ENCODE data around the gene LRP4.
"Not testable (repeated sequence)": the region's sequence is repeated elsewhere in the genome, so short reads cannot be mapped to it uniquely, and the experiment has no call there.

Gene LRP4

DNA sequence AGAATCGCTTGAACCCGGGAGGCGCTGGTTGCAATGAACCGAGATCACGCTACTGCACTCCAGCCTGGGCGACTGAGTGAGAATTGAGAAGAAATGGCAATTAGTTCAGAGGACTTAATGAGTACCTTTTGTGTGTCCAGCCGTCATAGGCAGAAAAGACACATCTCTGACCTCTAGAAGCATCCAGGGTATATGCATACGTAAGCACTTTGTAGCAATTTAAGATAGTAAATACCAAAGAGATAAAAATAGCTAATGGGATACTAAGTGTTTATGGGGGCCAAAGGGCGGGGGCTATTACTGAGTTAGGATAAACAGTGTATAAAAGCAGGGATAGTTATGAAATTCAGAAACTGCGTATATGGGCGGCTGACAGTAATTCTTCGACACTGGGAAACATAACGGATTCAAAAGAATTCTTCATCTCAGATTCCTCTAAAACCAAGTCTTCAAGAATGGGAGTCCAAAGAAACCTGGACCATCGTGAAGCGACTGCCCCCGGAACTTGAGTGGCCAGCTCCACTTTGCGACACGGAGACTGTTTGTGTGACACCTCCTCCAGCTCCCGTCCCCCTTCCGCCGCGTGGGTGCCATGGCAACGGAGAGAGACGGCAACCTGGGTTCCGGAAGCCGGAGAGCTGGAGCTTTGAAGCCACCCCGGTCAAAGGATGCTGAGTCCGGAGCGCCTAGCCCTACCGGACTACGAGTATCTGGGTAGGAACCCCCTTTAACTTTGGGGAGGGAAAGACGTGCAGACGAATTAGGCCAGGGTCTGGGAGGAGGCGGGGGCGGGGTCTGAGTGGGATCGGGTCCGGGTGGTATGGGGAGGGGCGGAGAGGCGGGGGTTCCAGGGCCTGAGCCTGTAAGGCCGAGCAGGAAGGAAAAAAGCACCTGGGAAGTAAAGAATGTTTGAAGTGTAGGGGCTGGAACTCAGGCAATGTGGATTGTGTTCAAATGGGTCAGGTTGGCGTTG, 18.1 kb upstream of the LRP4 start, which contains the start of gene CSTPP1 (continued):
- TF ChIP-seq, protein P1, sequence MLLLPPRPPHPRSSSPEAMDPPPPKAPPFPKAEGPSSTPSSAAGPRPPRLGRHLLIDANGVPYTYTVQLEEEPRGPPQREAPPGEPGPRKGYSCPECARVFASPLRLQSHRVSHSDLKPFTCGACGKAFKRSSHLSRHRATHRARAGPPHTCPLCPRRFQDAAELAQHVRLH (tag by site-specific recombination; IDR thresholded peaks at IDR 0.05): 0 out of 2 replicates have a peak, but pooled peaks have one; percentile 30
- no peak for TF ChIP-seq PRDM1 (tag by site-specific recombination; IDR thresholded peaks at IDR 0.05)
- TF ChIP-seq, protein P2, sequence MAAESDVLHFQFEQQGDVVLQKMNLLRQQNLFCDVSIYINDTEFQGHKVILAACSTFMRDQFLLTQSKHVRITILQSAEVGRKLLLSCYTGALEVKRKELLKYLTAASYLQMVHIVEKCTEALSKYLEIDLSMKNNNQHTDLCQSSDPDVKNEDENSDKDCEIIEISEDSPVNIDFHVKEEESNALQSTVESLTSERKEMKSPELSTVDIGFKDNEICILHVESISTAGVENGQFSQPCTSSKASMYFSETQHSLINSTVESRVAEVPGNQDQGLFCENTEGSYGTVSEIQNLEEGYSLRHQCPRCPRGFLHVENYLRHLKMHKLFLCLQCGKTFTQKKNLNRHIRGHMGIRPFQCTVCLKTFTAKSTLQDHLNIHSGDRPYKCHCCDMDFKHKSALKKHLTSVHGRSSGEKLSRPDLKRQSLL (tag by site-specific recombination; IDR thresholded peaks at IDR 0.05): peak; percentile 67; the same call in 1 of the 2 replicates
- TF ChIP-seq ZBTB20 (tag by site-specific recombination; IDR thresholded peaks at IDR 0.05): peak; percentile 73; the same call in 1 of the 2 replicates
- TF ChIP-seq, protein P3, sequence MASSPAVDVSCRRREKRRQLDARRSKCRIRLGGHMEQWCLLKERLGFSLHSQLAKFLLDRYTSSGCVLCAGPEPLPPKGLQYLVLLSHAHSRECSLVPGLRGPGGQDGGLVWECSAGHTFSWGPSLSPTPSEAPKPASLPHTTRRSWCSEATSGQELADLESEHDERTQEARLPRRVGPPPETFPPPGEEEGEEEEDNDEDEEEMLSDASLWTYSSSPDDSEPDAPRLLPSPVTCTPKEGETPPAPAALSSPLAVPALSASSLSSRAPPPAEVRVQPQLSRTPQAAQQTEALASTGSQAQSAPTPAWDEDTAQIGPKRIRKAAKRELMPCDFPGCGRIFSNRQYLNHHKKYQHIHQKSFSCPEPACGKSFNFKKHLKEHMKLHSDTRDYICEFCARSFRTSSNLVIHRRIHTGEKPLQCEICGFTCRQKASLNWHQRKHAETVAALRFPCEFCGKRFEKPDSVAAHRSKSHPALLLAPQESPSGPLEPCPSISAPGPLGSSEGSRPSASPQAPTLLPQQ (tag by site-specific recombination; IDR thresholded peaks at IDR 0.05): peak; percentile 74

DNA sequence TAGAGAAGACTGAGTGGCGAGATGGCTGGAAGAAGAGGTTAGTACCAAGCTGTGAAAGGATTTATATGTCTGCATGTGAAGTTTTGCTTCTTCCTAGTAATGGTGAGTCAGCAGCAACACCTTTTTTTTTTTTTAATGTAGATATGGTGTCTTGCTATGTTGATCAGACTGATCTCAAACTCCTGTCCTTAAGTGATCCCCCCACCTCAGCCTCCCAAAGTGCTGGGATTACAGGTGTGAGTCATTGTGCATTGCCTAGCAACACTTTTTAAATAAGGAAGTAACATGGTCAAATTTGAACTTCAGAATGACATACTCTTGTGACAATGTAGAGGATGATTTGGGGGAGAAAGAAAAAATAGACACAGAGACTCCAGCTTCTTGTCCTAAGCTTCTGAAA, 11.7 kb upstream of the LRP4 start:
- no peak overlapping the region for H3K27ac ChIP-seq (ENCODE audit: extremely low read depth, low read depth, low read length)
- no peaks in the 10 kb centered on the region for H3K4me1 ChIP-seq (ENCODE audit: control insufficient read depth, insufficient read depth, low read length)
- TF ChIP-seq, protein P4, sequence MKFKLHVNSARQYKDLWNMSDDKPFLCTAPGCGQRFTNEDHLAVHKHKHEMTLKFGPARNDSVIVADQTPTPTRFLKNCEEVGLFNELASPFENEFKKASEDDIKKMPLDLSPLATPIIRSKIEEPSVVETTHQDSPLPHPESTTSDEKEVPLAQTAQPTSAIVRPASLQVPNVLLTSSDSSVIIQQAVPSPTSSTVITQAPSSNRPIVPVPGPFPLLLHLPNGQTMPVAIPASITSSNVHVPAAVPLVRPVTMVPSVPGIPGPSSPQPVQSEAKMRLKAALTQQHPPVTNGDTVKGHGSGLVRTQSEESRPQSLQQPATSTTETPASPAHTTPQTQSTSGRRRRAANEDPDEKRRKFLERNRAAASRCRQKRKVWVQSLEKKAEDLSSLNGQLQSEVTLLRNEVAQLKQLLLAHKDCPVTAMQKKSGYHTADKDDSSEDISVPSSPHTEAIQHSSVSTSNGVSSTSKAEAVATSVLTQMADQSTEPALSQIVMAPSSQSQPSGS (tag by site-specific recombination; IDR thresholded peaks at IDR 0.05; ENCODE audit: low read depth): no peak
- TF ChIP-seq ZNF785 (tag by site-specific recombination; IDR thresholded peaks at IDR 0.05): no peak
- TF ChIP-seq ZBTB7A (tag by site-specific recombination; IDR thresholded peaks at IDR 0.05; ENCODE audit: low read depth): no peak
- TF ChIP-seq, protein P5, sequence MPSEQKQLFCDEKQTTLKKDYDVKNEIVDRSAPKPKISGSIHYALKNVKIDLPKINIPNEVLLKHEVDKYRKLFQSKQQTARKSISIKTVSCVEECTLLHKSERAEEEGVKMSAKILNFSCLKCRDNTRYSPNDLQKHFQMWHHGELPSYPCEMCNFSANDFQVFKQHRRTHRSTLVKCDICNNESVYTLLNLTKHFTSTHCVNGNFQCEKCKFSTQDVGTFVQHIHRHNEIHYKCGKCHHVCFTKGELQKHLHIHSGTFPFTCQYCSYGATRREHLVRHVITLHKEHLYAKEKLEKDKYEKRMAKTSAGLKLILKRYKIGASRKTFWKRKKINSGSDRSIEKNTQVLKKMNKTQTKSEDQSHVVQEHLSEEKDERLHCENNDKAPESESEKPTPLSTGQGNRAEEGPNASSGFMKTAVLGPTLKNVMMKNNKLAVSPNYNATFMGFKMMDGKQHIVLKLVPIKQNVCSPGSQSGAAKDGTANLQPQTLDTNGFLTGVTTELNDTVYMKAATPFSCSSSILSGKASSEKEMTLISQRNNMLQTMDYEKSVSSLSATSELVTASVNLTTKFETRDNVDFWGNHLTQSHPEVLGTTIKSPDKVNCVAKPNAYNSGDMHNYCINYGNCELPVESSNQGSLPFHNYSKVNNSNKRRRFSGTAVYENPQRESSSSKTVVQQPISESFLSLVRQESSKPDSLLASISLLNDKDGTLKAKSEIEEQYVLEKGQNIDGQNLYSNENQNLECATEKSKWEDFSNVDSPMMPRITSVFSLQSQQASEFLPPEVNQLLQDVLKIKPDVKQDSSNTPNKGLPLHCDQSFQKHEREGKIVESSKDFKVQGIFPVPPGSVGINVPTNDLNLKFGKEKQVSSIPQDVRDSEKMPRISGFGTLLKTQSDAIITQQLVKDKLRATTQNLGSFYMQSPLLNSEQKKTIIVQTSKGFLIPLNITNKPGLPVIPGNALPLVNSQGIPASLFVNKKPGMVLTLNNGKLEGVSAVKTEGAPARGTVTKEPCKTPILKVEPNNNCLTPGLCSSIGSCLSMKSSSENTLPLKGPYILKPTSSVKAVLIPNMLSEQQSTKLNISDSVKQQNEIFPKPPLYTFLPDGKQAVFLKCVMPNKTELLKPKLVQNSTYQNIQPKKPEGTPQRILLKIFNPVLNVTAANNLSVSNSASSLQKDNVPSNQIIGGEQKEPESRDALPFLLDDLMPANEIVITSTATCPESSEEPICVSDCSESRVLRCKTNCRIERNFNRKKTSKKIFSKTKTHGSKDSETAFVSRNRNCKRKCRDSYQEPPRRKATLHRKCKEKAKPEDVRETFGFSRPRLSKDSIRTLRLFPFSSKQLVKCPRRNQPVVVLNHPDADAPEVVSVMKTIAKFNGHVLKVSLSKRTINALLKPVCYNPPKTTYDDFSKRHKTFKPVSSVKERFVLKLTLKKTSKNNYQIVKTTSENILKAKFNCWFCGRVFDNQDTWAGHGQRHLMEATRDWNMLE (tag by site-specific recombination; conservative IDR thresholded peaks at IDR 0.05; ENCODE audit: low read depth): no peak
- no peak for TF ChIP-seq ZNF23 (tag by site-specific recombination; IDR thresholded peaks at IDR 0.05; ENCODE audit: borderline replicate concordance)
- TF ChIP-seq, protein P6, sequence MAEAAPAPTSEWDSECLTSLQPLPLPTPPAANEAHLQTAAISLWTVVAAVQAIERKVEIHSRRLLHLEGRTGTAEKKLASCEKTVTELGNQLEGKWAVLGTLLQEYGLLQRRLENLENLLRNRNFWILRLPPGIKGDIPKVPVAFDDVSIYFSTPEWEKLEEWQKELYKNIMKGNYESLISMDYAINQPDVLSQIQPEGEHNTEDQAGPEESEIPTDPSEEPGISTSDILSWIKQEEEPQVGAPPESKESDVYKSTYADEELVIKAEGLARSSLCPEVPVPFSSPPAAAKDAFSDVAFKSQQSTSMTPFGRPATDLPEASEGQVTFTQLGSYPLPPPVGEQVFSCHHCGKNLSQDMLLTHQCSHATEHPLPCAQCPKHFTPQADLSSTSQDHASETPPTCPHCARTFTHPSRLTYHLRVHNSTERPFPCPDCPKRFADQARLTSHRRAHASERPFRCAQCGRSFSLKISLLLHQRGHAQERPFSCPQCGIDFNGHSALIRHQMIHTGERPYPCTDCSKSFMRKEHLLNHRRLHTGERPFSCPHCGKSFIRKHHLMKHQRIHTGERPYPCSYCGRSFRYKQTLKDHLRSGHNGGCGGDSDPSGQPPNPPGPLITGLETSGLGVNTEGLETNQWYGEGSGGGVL (tag by site-specific recombination; IDR thresholded peaks at IDR 0.05): 0 out of 2 replicates have a peak, but pooled peaks have one; percentile 23
- no peak for TF ChIP-seq ZNF571 (tag by site-specific recombination; IDR thresholded peaks at IDR 0.05)
- TF ChIP-seq ZNF621 (tag by site-specific recombination; IDR thresholded peaks at IDR 0.05): no peak
- no peak for TF ChIP-seq ZNF341 (tag by site-specific recombination; IDR thresholded peaks at IDR 0.05; ENCODE audit: low read depth)
- H3K9me3 ChIP-seq (ENCODE audit: control insufficient read depth, insufficient read depth, low read depth, low read length): no peaks in the 10 kb centered on the region
- ChIA-PET POLR2A (no interaction called here), CTCF (interaction anchor here (0.9 kb wide), 1 partner anchor 13 kb away, joined by 3 read pairs; no protein-coding TSS in a partner anchor)
- H3K36me3 ChIP-seq (ENCODE audit: control insufficient read depth in 2 of 2, insufficient read depth in 1 of 2, low read length in 2 of 2): no peaks in the 10 kb centered on the region
- H3K4me3 ChIP-seq (ENCODE audit: low read depth, low read length): no peak overlapping the region

DNA sequence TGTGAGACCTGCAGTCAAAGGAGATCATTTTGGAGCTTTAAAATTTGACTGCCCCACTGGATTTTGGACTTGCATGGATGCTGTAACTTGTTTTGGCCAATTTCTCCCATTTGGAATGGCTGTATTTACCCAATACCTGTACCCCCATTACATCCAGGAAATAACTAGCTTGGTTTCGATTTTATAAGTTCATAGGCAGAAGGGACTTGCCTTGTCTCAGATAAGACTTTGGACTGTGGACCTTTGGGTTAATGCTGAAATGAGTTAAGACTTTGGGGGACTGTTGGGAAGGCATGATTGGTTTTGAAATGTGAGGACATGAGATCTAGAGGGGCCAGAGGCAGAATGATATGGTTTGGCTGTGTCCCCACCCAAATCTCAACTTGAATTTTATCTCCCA, 10.4 kb upstream of the LRP4 start:
- H3K36me3 ChIP-seq (ENCODE audit: control insufficient read depth in 2 of 2, insufficient read depth in 1 of 2, low read length in 2 of 2); H3K4me3 ChIP-seq (ENCODE audit: low read depth, low read length); H3K9me3 ChIP-seq (ENCODE audit: control insufficient read depth, insufficient read depth, low read depth, low read length); H3K4me1 ChIP-seq (ENCODE audit: control insufficient read depth, insufficient read depth, low read length); H3K27ac ChIP-seq (ENCODE audit: extremely low read depth, low read depth, low read length); CTCF ChIA-PET: not testable (repeated sequence)
- POLR2A ChIA-PET: interaction anchor here (0.6 kb wide), 1 partner anchor 125 kb away, joined by 5 read pairs; no protein-coding TSS in a partner anchor

All from HEK293 (cell line).